ENCODE data around the gene SRSF1. TPM values are rescaled to one million over a fixed set of nuclear protein-coding genes. Genes with fewer than 3 reads are reported as not detected.

Gene SRSF1
- total RNA-seq, 1 experiment from 2014 or later = 373 TPM

GRCh38 chr17:58019039-58019438 lies 12.0 kb upstream of the SRSF1 start:
- DNase-seq (ENCODE audit: low read depth) = no peak

DNA sequence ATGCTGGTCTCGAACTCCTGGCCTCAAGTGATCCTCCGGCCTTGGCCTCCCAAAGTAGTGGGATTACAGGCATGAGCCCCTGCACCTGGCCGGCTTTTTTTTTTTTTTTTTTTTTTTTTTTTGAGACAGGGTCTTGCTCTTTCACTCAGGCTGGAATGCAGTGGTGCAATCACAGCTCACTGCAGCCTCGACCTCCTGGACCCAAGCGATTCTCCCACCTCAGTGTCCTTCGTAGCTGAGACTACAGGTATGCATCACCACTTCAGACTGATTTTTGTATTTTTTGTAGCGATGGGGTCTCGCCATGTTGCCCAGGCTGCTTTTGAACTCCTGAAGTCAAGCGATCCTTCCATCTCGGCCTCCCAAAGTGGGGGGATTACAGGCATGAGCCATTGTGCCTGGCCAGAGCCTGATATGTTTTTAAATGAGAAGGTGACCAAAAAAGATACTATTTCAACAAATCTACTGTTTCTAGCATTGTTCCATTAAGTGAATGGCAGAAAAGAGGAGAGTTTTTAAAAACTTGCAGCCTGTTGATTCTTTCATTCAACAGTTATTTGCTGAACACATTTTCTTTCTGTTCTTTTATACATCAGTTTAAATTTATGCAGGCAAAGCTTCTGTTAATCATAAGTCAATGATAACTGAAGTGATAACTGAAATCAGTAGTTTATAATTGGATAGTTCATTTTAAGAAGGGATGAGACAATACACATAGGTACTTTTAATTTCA lies 3.2 kb upstream of the SRSF1 start:
- DNase-seq (ENCODE audit: low read depth) = no peak

DNA sequence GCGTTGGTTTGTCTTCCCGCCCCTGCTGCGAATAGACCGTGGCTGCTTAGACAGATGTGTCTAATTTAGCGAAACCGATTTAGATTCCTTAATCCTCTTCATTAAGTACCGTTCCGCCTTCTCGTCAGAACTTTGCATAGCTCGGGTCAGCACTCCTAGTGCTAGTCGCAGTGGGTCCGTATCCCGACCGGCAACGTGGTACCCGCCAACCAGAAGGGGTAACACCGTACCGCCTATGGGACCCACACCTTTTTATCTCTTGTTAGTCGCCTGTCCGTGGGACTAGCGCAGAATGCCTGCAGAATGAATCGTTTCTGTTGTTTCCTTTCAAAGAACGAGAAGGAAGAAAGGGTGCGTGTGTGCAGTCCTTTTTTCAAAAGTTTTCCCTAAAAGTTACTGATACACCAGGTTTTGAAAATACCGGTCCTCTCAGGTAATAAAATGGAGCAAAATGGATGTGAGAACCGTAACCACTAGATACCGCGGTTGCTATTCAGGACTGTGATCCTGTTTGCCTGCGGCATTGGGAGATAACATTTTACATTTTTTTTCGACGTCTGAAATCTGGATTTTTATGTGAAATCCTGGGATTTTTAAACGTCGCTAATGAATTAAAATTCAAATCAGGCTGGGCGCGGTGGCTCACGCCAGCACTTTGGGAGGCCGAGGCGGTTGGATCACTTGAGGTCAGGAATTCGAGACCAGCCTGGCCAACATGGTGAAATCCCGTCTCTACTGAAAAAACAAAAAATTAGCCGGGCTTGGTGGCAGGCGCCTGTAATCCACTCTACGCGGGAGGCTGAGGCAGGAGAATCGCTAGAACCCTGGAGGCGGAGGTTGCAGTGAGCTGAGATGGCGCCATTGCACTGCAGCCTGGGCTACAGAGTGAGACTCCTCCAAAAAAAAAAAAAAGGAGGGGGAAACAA lies 998 bp upstream of the SRSF1 start:
- DNase-seq (ENCODE audit: low read depth) = no peak

DNA sequence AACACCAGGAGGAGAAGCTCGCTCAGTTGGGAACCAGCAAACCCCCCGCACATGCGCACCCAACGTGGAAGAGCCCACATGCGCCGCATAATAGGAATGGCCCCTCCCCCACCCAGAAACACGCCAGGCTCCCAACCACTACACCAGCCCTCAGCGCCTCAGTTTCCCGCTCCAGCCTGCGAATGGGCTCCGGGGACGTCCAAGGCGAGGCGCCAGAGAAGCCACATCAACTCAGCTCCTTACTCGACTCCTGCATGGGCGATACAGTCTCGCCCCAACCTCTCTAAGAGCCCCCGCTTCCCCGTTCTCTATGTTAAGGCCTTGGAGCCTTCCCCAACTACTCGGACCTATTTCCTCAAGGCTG lies 504 bp downstream of the SRSF1 start:
- peak; percentile 77 for DNase-seq (ENCODE audit: low read depth)

DNA sequence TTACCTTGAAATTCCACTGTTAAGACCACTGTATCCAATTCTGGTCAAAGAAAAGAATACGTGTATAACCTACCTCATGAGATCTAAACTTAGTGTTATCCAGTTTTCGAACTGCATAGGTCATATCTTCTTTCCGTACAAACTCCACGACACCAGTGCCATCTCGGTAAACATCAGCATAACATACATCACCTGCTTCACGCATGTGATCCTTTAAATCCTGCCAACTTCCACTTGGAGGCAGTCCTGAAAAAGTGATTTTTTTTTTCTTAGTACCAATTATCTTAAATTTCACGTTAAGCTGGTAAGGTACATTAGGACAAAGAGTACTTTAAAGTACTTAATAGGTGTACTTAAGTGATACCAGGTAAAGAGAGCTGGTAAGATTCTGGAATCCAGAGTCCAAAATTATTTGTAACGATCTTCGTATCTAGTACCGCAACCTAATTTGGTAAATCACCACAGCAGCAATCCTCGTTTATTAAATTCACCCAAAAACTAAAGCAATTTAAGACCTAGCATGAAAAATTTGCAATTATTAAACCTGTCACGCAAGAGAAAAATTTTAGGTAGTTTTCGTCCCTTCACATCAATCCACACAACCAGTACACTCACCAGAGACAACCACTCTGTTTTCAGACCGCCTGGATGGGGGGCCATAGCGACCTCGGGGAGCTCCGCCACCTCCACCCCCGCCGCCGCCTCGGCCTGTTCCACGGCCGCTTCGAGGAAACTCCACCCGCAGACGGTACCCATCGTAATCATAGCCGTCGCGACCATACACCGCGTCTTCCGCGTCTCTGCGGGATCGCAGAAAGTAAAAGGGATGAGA lies 1.1 kb downstream of the SRSF1 start:
- DNase-seq (ENCODE audit: low read depth) = no peak

DNA sequence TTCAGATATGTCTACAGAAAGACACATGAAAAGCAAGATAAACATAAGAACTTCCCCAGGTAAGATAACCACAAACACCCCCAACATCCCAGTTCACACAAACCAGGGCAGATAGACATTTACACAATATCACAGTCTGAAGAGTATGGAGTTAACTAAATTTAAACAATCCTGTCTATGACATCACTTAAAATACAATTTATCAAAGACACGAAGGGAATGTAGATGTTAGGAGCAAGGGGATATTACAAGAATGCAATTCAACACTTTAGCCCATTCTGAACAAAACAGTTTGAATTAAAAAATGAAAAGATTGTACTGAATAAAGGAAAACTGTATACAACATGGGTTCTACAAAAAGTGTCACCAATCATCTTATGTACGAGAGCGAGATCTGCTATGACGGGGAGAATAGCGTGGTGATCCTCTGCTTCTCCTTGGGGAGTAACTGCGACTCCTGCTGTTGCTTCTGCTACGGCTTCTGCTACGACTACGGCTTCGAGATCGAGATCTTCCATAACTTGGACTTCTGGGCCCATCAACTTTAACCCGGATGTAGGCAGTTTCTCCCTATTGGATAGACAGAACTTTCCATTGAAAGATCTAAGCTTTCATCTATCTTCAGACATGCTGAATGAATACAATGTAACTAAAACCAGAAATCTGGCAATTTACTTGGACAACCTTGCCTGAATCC lies 1.9 kb downstream of the SRSF1 start:
- DNase-seq (ENCODE audit: low read depth) = no peak

- DNase-seq (ENCODE audit: low read depth) = no peak
Observed at GRCh38 chr17:58004060-58004459, 3.0 kb downstream of the SRSF1 start.

GRCh38 chr17:58002973-58003372 lies 4.1 kb downstream of the SRSF1 start:
- no peak for DNase-seq (ENCODE audit: low read depth)

DNA sequence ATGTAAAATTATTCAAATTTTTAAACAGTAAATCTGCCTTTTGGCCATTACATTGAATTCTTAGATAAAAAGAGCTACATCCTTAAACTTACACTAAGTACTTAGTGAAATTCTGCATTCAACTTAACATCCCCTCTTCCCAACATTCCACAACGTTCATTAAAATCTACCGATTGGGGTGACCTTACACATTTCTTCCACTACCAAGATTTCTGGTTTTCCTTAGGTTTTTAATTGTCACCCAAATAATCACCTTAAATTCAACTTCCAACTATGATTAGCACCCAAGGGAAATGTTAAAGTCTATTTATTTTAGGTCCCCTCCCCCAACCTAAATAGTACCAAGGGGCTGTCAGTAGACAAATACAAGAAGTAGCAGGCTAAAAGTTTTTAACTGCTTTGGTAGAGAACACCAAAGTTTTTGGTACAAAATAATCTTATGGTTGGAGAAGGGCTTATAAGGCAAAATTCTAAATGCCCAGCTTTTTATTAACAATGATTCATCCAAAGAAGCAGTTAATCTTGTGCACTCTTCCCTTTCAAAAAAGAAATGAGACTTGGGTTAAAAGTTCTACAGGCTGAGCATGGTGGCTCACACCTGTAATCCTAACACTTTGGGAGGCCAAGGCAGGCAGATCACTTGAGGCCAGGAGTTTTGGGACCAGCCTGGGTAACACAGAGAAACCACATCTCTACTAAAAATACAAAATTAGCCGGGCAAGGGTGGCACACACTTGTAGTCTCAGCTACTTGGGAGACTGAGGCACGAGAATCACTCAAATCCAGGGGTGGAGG lies 4.7 kb downstream of the SRSF1 start:
- no peak for DNase-seq (ENCODE audit: low read depth)

DNA sequence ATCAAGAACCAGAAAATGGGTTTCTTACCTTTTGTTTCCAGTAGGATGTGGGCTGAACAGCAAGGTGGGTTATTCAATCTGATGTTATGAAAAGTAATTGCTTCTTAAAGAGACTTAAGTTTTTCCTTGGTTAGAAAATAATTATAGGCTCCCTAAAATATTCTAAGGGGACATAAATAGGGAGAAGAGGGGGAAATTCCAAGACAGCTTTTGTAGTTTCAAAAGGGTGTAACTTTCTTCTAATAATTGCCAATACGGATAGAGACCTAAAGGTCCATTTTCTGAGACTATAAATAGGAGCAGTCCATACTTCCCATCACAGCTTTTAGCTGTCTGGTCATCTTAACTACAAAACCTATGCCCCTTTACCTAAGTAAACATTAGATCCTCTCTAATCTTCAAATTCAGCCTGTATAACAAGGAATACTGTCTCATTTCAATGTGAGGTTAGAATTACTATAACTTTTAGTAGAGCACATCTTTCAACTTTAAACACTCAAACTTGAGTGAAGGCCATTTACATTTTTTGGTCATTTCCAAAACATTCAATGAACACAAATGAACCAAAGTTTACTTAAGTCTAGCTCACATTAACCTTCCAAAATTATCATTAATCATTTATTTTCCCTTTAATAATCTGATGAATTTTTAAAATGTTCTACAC lies 5.5 kb downstream of the SRSF1 start:
- no peak for DNase-seq (ENCODE audit: low read depth)

GRCh38 chr17:57999496-58000017 lies 7.5 kb downstream of the SRSF1 start:
- DNase-seq (ENCODE audit: low read depth) = peak; percentile 79

GRCh38 chr17:57999010-57999495 lies 8.0 kb downstream of the SRSF1 start:
- DNase-seq (ENCODE audit: low read depth) = no peak

- DNase-seq (ENCODE audit: low read depth) = no peak
Observed at GRCh38 chr17:57997085-57997809, 9.8 kb downstream of the SRSF1 start.

- peak; percentile 84 for DNase-seq (ENCODE audit: low read depth)
Observed at GRCh38 chr17:57995076-57995956, 11.7 kb downstream of the SRSF1 start.

DNA sequence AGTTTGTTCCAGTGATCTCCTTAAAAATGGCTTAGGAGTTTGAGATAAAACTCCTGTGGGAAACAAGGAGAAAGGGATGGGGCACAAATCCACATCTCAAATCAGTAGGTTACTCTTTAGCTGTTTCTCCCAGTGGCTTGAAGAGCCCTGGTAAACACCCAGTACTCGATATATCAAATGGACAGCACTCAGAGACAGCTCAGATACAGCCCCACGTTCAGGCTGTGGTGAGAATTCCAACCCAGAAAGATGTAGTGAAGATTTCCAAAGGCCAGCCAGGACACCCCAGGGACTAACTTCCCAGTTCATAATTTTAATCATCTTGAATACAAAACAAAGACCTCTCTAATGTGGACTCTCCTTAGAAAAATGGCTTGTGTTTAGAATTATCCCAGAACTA lies 12.6 kb downstream of the SRSF1 start:
- no peak for DNase-seq (ENCODE audit: low read depth)

DNA sequence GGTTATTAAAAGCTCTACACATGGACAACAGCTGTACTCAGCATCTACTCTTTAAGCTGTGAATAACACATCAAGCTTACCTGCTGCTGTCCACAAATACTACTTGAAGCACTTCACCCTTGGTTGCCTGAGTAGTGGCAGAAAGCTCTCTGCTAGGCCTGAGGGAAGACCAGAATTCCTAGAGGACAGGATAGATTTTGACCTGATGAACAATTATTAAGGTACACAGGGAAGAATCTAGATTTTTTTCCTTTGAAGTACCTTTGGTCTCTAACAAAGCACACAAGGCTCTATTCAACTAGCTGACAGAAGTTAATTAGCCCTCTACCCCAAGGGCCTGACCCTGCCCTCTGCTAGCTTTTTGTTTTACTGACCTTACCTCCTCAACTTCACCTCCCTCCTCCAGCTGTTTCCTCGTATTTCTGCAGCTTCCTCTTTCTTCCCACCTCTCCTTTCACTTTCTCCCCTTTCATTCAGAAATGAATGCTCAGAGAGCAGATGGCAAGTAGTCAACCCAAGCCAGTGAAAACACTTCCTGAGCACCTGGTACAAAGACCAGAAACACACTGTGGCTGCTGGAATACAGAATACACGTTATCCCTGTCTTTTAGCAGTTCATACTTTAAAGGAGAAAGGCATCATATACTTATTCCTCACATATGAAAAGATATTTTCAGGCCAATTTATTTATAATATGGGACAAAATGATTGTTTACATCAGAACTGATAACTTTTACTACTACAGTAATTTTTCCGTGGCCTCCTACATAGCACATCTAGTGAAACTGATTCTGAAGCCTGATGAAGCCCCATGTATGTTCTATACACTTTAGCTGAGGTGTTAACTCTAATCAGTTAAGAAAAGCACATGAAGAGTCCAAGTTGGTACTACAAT lies 13.3 kb downstream of the SRSF1 start:
- DNase-seq (ENCODE audit: low read depth) = no peak

DNA sequence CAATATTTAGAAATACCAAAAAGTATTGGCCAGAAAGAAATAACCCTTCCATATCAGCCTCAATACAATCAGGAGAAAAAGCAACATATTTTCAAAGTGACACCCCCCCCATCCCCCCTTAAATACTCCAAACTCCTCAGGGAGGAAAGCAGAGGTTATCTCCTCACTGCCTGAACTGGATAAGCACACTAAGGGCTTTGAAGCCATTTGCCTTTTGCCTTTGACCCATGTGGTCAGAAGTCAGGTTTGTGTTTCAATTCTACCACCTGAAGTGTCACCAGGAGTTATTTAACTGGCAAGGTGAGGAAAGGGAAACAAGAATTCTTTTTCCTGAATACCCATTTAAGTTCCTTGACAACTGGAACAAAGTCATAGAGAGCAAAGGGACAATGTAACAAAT lies 15.5 kb downstream of the SRSF1 start:
- DNase-seq (ENCODE audit: low read depth) = no peak

Data from LHCN-M2 (cell line).